ENCODE results near the gene CCNY. TPM values are rescaled to one million over a fixed set of nuclear protein-coding genes. Genes with fewer than 3 reads are reported as not detected.

The CCNY gene
- total and polyA plus RNA-seq, 9 donors, result 28.3 to 87.0 (median 60.9) TPM

- no peak for DNase-seq
- 58 to 73% (median 62%) methylated on average over 4 of the region's 4 CpGs for WGBS, 3 donors
- Histone ChIP-seq H3K27ac (no peak overlapping the region), H3K27me3 (no peaks in the 10 kb centered on the region), H3K9me3 (no peaks in the 10 kb centered on the region), H3K4me1 (ENCODE audit: insufficient read depth) (no peaks in the 10 kb centered on the region), H3K36me3 (no peaks in the 10 kb centered on the region), H3K4me3 (no peak overlapping the region)
- no peak for TF ChIP-seq EP300 (IDR thresholded peaks at IDR 0.05)
- no peak for TF ChIP-seq CTCF (IDR thresholded peaks at IDR 0.05)
- no peak for TF ChIP-seq POLR2A (IDR thresholded peaks at IDR 0.05)
- intact Hi-C loops (cut with DNase I), result no loop called here
Measured at GRCh38 chr10:35578618-35578956, 242.3 kb downstream of the CCNY start.

- Histone ChIP-seq H3K27me3 (no peaks in the 10 kb centered on the region), H3K36me3 (no peaks in the 10 kb centered on the region), H3K4me1 (ENCODE audit: insufficient read depth) (no peaks in the 10 kb centered on the region), H3K4me3 (no peak overlapping the region), H3K27ac (no peak overlapping the region), H3K9me3 (no peaks in the 10 kb centered on the region)
- no peak for TF ChIP-seq CTCF (IDR thresholded peaks at IDR 0.05)
- no peak for DNase-seq
- intact Hi-C loops (cut with DNase I), result no loop called here
- WGBS, 3 donors, result 43 to 51% (median 48%) methylated on average over 3 of the region's 3 CpGs
Measured at GRCh38 chr10:35579116-35579515, 242.8 kb downstream of the CCNY start.

GRCh38 chr10:35579726-35580422 lies 243.6 kb downstream of the CCNY start:
- TF ChIP-seq CTCF (IDR thresholded peaks at IDR 0.05) (no peak), POLR2A (IDR thresholded peaks at IDR 0.05) (no peak), EP300 (IDR thresholded peaks at IDR 0.05) (no peak)
- Histone ChIP-seq H3K36me3 (no peaks in the 10 kb centered on the region), H3K4me3 (no peak overlapping the region), H3K4me1 (ENCODE audit: insufficient read depth) (no peaks in the 10 kb centered on the region), H3K27me3 (no peaks in the 10 kb centered on the region), H3K27ac (no peak overlapping the region), H3K9me3 (no peaks in the 10 kb centered on the region)
- no peak for DNase-seq
- 46 to 69% (median 51%) methylated on average over 12 of the region's 12 CpGs for WGBS, 3 donors
- intact Hi-C loops (cut with DNase I), result no loop called here

- H3K27ac ChIP-seq, result no peak overlapping the region
- intact Hi-C loops (cut with DNase I), result no loop called here
- TF ChIP-seq POLR2A (IDR thresholded peaks at IDR 0.05), result no peak
- TF ChIP-seq EP300 (IDR thresholded peaks at IDR 0.05), result no peak
- no peak for TF ChIP-seq CTCF (IDR thresholded peaks at IDR 0.05)
- DNase-seq, result no peak
- no peak overlapping the region for H3K4me3 ChIP-seq
- H3K27me3 ChIP-seq, result no peaks in the 10 kb centered on the region
- 85 to 90% (median 85%) methylated on average over 3 of the region's 3 CpGs for WGBS, 3 donors
- H3K36me3 ChIP-seq, result no peaks in the 10 kb centered on the region
- H3K9me3 ChIP-seq, result no peaks in the 10 kb centered on the region
- H3K4me1 ChIP-seq (ENCODE audit: insufficient read depth), result no peaks in the 10 kb centered on the region
Measured at GRCh38 chr10:35580423-35580770, 244.1 kb downstream of the CCNY start.
